ENCODE results near the gene EPB41L4B.
A peak's percentile ranks its signal among the peaks of the same experiment; 100 is the strongest.
"Not testable (repeated sequence)": the region's sequence is repeated elsewhere in the genome, so short reads cannot be mapped to it uniquely, and the experiment has no call there.

EPB41L4B gene

DNA sequence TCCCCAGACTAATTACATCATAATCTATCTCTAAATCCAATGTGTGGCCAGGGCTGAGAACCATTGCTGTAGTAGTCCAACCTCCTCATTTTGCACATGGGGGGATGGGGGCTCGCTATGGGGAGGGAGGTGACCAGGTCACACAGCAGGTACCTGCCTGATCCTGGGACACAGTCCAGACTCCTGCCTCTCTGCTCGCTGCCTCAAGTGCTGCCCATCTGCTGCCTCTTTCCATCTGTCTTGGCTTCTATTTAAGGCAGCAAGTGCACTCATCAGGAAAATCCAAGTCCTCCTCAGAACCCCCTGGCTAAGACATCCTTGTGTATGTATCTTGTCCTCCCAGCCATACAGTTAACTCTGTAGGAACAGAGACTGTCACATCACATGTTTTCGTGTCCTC lies 96.1 kb downstream of the EPB41L4B start:
- H3K9ac ChIP-seq (ENCODE audit: low read length) = no peak overlapping the region
- no peak overlapping the region for H2AFZ ChIP-seq (ENCODE audit: low read depth, low read length)
- peaks cover 40% of the 10 kb centered on the region for H3K4me1 ChIP-seq (ENCODE audit: low read length)
- H3K36me3 ChIP-seq (replicated peaks; ENCODE audit: low read depth, low read length) = no peaks in the 10 kb centered on the region
- peak overlapping the region; percentile 14; the same call in 1 of the 2 replicates for H3K4me3 ChIP-seq (ENCODE audit: low read length)
- peaks cover 22% of the 10 kb centered on the region for H3K27me3 ChIP-seq (ENCODE audit: low read depth, low read length)
- H3K9me3 ChIP-seq (ENCODE audit: insufficient read depth, low read length) = no peaks in the 10 kb centered on the region
- H4K20me1 ChIP-seq (ENCODE audit: insufficient read depth, low read length) = no peaks in the 10 kb centered on the region
- TF ChIP-seq, protein P1, sequence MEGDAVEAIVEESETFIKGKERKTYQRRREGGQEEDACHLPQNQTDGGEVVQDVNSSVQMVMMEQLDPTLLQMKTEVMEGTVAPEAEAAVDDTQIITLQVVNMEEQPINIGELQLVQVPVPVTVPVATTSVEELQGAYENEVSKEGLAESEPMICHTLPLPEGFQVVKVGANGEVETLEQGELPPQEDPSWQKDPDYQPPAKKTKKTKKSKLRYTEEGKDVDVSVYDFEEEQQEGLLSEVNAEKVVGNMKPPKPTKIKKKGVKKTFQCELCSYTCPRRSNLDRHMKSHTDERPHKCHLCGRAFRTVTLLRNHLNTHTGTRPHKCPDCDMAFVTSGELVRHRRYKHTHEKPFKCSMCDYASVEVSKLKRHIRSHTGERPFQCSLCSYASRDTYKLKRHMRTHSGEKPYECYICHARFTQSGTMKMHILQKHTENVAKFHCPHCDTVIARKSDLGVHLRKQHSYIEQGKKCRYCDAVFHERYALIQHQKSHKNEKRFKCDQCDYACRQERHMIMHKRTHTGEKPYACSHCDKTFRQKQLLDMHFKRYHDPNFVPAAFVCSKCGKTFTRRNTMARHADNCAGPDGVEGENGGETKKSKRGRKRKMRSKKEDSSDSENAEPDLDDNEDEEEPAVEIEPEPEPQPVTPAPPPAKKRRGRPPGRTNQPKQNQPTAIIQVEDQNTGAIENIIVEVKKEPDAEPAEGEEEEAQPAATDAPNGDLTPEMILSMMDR (IDR thresholded peaks at IDR 0.05; ENCODE audit: low read depth, low read length) = no peak
- TF ChIP-seq EZH2phosphoT487 (IDR thresholded peaks at IDR 0.05; ENCODE audit: low read depth) = no peak
- peak overlapping the region; percentile 67 for H3K4me2 ChIP-seq (ENCODE audit: low read length)
- no peak overlapping the region for H3K27ac ChIP-seq (ENCODE audit: low read length)
- no peaks in the 10 kb centered on the region for H3K79me2 ChIP-seq (ENCODE audit: low read length)

DNA sequence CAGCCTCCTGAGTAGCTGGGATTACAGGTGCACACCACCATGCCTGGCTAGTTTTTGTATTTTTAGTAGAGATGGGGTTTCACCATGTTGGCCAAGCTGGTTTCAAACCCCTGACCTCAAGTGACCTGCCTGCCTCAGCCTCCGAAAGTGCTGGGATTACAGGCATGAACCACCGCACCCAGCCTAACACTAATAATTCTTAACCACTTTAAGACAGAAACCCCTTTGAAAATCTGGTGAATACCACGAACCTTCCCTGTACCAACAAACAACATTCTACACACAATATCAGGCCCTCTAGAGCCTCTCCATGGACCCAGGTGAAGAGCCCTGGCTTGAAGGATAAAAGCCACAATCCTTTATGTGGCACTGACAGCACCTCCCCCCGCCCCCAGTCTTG lies 102.6 kb downstream of the EPB41L4B start:
- not testable (repeated sequence) for H2AFZ ChIP-seq (ENCODE audit: low read depth, low read length); H3K36me3 ChIP-seq (replicated peaks; ENCODE audit: low read depth, low read length); H4K20me1 ChIP-seq (ENCODE audit: insufficient read depth, low read length); H3K9ac ChIP-seq (ENCODE audit: low read length); H3K79me2 ChIP-seq (ENCODE audit: low read length); H3K27ac ChIP-seq (ENCODE audit: low read length); H3K9me3 ChIP-seq (ENCODE audit: insufficient read depth, low read length); H3K4me3 ChIP-seq (ENCODE audit: low read length)
- H3K27me3 ChIP-seq (ENCODE audit: low read depth, low read length) = peaks cover 18% of the 10 kb centered on the region
- H3K4me1 ChIP-seq (ENCODE audit: low read length) = peaks cover 32% of the 10 kb centered on the region
- H3K4me2 ChIP-seq (ENCODE audit: low read length) = peak overlapping the region; percentile 88

DNA sequence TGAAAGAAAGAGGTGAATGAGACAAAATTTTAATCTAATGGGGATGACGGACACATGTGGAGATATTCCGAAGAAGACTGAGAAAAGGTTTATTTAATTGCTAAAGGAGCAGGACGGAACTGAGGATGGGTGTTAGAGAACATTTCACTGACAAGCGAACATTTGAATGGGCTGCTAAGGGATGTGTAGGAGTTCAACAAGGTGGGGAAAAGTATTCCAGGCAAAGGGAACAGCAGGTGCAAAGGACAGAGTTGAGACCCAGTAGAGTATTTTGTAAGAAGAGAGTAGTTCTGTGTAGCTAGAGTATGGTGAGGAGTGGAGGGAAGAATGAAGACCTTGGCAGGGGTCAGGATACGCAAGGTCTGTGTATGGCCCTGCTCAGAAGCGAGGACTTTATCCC lies 106.4 kb downstream of the EPB41L4B start:
- H3K9ac ChIP-seq (ENCODE audit: low read length) = no peak overlapping the region
- H3K9me3 ChIP-seq (ENCODE audit: insufficient read depth, low read length) = no peaks in the 10 kb centered on the region
- no peak overlapping the region for H3K4me3 ChIP-seq (ENCODE audit: low read length)
- no peak overlapping the region for H3K4me2 ChIP-seq (ENCODE audit: low read length)
- H3K4me1 ChIP-seq (ENCODE audit: low read length) = peaks cover 20% of the 10 kb centered on the region
- H3K79me2 ChIP-seq (ENCODE audit: low read length) = no peaks in the 10 kb centered on the region
- TF ChIP-seq EZH2phosphoT487 (IDR thresholded peaks at IDR 0.05; ENCODE audit: low read depth) = no peak
- TF ChIP-seq, protein P1 (IDR thresholded peaks at IDR 0.05; ENCODE audit: low read depth, low read length) = no peak
- H3K27ac ChIP-seq (ENCODE audit: low read length) = no peak overlapping the region
- H4K20me1 ChIP-seq (ENCODE audit: insufficient read depth, low read length) = no peaks in the 10 kb centered on the region
- H2AFZ ChIP-seq (ENCODE audit: low read depth, low read length) = no peak overlapping the region
- H3K27me3 ChIP-seq (ENCODE audit: low read depth, low read length) = no peaks in the 10 kb centered on the region
- H3K36me3 ChIP-seq (replicated peaks; ENCODE audit: low read depth, low read length) = no peaks in the 10 kb centered on the region

DNA sequence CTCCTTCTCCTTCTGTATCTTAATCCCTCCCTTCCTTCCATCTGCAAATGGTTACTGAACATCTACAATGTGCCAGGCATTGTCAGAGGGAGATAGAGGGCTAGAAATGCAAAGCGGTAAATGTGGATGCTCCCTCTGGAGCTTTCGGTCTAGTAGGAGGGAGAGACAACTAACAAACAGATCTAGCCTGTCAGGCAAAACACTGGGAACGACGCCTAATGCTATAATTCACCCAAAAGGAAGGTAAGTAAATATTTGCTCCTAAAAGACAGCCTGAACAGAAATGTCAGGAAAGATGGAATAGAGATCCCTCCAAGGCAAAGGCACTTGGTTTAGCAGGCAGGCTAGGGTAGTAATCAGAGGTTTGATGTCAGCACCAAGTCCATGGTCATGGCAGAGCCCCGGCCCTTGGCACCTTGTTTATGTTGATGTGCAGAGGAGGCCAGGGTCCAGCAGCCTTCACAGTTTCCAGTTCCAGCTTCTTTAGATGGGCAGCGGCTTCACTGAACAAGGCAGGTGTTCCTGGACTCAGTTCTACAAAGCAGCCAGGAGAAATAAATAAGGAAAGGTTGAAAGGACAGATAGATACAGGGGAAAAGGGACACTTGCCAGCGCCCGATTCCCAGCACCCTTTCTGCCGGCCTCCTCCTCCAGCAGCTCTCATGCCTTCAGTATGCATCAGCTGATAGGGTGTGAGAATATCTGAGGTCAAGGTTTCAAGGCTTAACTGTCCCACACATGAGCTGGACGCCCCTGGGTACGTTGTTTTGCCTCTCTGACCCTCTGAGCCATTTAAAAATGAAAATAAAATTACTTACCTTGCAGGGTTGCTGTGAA lies 107.4 kb downstream of the EPB41L4B start:
- no peaks in the 10 kb centered on the region for H3K27me3 ChIP-seq (ENCODE audit: low read depth, low read length)
- H4K20me1 ChIP-seq (ENCODE audit: insufficient read depth, low read length) = no peaks in the 10 kb centered on the region
- H3K36me3 ChIP-seq (replicated peaks; ENCODE audit: low read depth, low read length) = no peaks in the 10 kb centered on the region
- no peaks in the 10 kb centered on the region for H3K79me2 ChIP-seq (ENCODE audit: low read length)
- H3K9ac ChIP-seq (ENCODE audit: low read length) = no peak overlapping the region
- H3K9me3 ChIP-seq (ENCODE audit: insufficient read depth, low read length) = no peaks in the 10 kb centered on the region
- H3K4me3 ChIP-seq (ENCODE audit: low read length) = no peak overlapping the region
- H2AFZ ChIP-seq (ENCODE audit: low read depth, low read length) = no peak overlapping the region
- TF ChIP-seq, protein P1 (IDR thresholded peaks at IDR 0.05; ENCODE audit: low read depth, low read length) = no peak
- no peak for TF ChIP-seq EZH2phosphoT487 (IDR thresholded peaks at IDR 0.05; ENCODE audit: low read depth)
- no peak overlapping the region for H3K27ac ChIP-seq (ENCODE audit: low read length)
- no peak overlapping the region for H3K4me2 ChIP-seq (ENCODE audit: low read length)
- H3K4me1 ChIP-seq (ENCODE audit: low read length) = peaks cover 12% of the 10 kb centered on the region
